ENCODE measurements around the gene MXI1. TPM values are rescaled to one million over a fixed set of nuclear protein-coding genes. Genes with fewer than 3 reads are reported as not detected.

The MXI1 gene
- total and polyA plus RNA-seq, 2 donors (not counting 1 experiment from before 2014, with no cell fraction given), result 12.0 to 32.4 TPM

DNA sequence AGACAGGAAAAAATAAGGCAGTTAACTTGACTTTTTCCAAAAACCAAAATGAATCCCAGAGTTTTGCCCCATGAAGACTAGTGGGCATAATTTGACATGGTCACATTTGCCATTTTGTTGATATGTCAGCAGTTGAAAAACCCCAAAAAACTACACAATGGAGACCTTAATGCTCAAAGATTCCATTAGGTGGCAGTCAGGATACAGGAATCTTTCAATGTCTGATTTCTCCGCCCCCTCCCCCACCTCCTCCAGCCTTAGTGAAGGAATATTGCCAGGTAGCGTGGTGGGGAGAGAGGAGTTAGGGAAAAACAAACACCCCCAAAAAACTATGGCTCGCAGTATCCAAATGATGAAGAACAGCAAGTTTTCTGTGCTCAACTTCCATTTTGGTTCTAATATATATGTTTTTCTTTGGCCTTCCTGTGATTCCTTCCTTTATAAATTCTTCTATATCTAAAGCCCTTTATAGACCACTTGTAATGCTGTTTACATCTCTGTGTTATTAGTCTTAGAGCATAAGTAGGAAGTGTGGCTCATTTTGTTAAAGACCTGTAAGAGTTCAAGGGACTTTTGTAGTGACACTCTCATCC is 104.0 kb downstream of the MXI1 start:
- Histone ChIP-seq H3K79me2 (ENCODE audit: control insufficient read depth, insufficient read depth, low read length) (no peaks in the 10 kb centered on the region), H3K36me3 (replicated peaks in 1 of 2; ENCODE audit: control extremely low read depth in 1 of 2, control insufficient read depth in 1 of 2, extremely low read depth in 1 of 2, insufficient read depth in 2 of 2, low read length in 1 of 2) (no peaks in the 10 kb centered on the region), H3K4me1 (ENCODE audit: control insufficient read depth in 2 of 2, insufficient read depth in 2 of 2, low read length in 2 of 2) (peaks cover 3% of the 10 kb centered on the region in 2 donors), H3K27me3 (replicated peaks in 1 of 4; ENCODE audit: control extremely low read depth in 1 of 4, control insufficient read depth in 3 of 4, insufficient read depth in 4 of 4, low read length in 3 of 4) (no peaks in the 10 kb centered on the region), H3K4me3 (ENCODE audit: control extremely low read depth in 1 of 5, extremely low read depth in 1 of 5, insufficient read depth in 1 of 5, low read depth in 2 of 5, low read length in 4 of 5) (no peak overlapping the region), H3K4me2 (replicated peaks; ENCODE audit: low read depth, low read length, poor library complexity, severe bottlenecking) (no peak overlapping the region), H3K9me3 (ENCODE audit: control extremely low read depth in 1 of 3, control insufficient read depth in 2 of 3, insufficient read depth in 1 of 3, low read length in 2 of 3) (no peaks in the 10 kb centered on the region), H2AFZ (ENCODE audit: insufficient read depth, low read depth, low read length, poor library complexity, severe bottlenecking) (no peak overlapping the region), H4K20me1 (ENCODE audit: control insufficient read depth, insufficient read depth, low read length, poor library complexity, severe bottlenecking) (no peaks in the 10 kb centered on the region), H3K27ac (ENCODE audit: low read length in 2 of 2) (no peak overlapping the region), H3K9ac (ENCODE audit: low read length) (no peak overlapping the region)
- Mint-ChIP-seq H3K4me3 (no peak overlapping the region), H3K27me3 (peaks cover 4% of the 10 kb centered on the region), H3K4me1 (peaks cover 8% of the 10 kb centered on the region), H3K27ac (no peak overlapping the region), H3K9me3 (ENCODE audit: insufficient read depth) (no peaks in the 10 kb centered on the region)
- intact Hi-C loops (cut with micrococcal nuclease), result loop anchor here (1.0 kb wide), 5 partner anchors 44 to 289 kb away; partner anchors contain the start of gene SMC3
- no CpG with 5 or more reads among the region's 3 CpGs for WGBS (ENCODE audit: insufficient coverage)
- DNase-seq (peak; percentile 73), ATAC-seq (ENCODE audit: low read depth) (peak; percentile 78)
- TF ChIP-seq, protein P1, sequence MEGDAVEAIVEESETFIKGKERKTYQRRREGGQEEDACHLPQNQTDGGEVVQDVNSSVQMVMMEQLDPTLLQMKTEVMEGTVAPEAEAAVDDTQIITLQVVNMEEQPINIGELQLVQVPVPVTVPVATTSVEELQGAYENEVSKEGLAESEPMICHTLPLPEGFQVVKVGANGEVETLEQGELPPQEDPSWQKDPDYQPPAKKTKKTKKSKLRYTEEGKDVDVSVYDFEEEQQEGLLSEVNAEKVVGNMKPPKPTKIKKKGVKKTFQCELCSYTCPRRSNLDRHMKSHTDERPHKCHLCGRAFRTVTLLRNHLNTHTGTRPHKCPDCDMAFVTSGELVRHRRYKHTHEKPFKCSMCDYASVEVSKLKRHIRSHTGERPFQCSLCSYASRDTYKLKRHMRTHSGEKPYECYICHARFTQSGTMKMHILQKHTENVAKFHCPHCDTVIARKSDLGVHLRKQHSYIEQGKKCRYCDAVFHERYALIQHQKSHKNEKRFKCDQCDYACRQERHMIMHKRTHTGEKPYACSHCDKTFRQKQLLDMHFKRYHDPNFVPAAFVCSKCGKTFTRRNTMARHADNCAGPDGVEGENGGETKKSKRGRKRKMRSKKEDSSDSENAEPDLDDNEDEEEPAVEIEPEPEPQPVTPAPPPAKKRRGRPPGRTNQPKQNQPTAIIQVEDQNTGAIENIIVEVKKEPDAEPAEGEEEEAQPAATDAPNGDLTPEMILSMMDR (IDR thresholded peaks at IDR 0.05), result peak; percentile 76
- no peak for TF ChIP-seq EZH2 (IDR thresholded peaks at IDR 0.05; ENCODE audit: borderline replicate concordance, insufficient read depth, low read depth, low read length, poor library complexity, severe bottlenecking)
- POLR2A ChIA-PET, result no interaction called here
- CTCF ChIA-PET, result interaction anchor here (0.8 to 8.0 kb wide), 18 partner anchors 13 to 300 kb away, joined by 3 to 143 read pairs (median 4); no protein-coding TSS in a partner anchor

DNA sequence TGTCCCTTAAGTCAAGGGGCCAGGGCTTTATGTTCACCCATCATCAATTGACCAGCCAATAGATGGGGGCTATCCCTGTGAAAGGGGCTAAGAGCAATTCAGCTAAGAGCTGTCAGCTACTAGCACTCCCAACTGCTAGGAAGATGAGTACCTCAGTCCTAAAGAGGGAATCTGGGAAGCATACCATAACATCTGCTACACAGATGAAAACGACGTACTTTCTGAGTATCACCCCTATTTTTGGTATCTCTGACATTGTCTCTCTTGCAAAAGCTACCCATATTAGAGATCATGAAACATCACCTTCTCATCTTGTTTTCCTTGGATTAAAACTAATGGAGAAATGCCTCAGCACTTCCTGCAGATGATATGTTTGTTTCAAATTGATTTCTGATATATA is 104.8 kb downstream of the MXI1 start:
- Histone ChIP-seq H3K9me3 (ENCODE audit: control extremely low read depth in 1 of 3, control insufficient read depth in 2 of 3, insufficient read depth in 1 of 3, low read length in 2 of 3) (no peaks in the 10 kb centered on the region), H4K20me1 (ENCODE audit: control insufficient read depth, insufficient read depth, low read length, poor library complexity, severe bottlenecking) (no peaks in the 10 kb centered on the region), H3K4me1 (ENCODE audit: control insufficient read depth in 2 of 2, insufficient read depth in 2 of 2, low read length in 2 of 2) (peaks cover 3% of the 10 kb centered on the region in 2 donors), H3K27ac (ENCODE audit: low read length in 2 of 2) (no peak overlapping the region), H3K9ac (ENCODE audit: low read length) (no peak overlapping the region), H3K36me3 (replicated peaks in 1 of 2; ENCODE audit: control extremely low read depth in 1 of 2, control insufficient read depth in 1 of 2, extremely low read depth in 1 of 2, insufficient read depth in 2 of 2, low read length in 1 of 2) (no peaks in the 10 kb centered on the region), H3K4me3 (ENCODE audit: control extremely low read depth in 1 of 5, extremely low read depth in 1 of 5, insufficient read depth in 1 of 5, low read depth in 2 of 5, low read length in 4 of 5) (no peak overlapping the region), H3K27me3 (replicated peaks in 1 of 4; ENCODE audit: control extremely low read depth in 1 of 4, control insufficient read depth in 3 of 4, insufficient read depth in 4 of 4, low read length in 3 of 4) (no peaks in the 10 kb centered on the region), H2AFZ (ENCODE audit: insufficient read depth, low read depth, low read length, poor library complexity, severe bottlenecking) (no peak overlapping the region), H3K79me2 (ENCODE audit: control insufficient read depth, insufficient read depth, low read length) (no peaks in the 10 kb centered on the region), H3K4me2 (replicated peaks; ENCODE audit: low read depth, low read length, poor library complexity, severe bottlenecking) (no peak overlapping the region)
- DNase-seq (no peak), ATAC-seq (ENCODE audit: low read depth) (no peak)
- ChIA-PET CTCF (interaction anchor here (0.6 to 3.7 kb wide), 19 partner anchors 8 to 299 kb away, joined by 3 to 43 read pairs (median 4); no protein-coding TSS in a partner anchor), POLR2A (no interaction called here)
- TF ChIP-seq EZH2 (IDR thresholded peaks at IDR 0.05; ENCODE audit: borderline replicate concordance, insufficient read depth, low read depth, low read length, poor library complexity, severe bottlenecking), result no peak
- TF ChIP-seq, protein P1 (IDR thresholded peaks at IDR 0.05), result no peak
- peaks cover 8% of the 10 kb centered on the region for H3K4me1 Mint-ChIP-seq
- no peak overlapping the region for H3K4me3 Mint-ChIP-seq
- peaks cover 4% of the 10 kb centered on the region for H3K27me3 Mint-ChIP-seq
- H3K27ac Mint-ChIP-seq, result no peak overlapping the region
- no peaks in the 10 kb centered on the region for H3K9me3 Mint-ChIP-seq (ENCODE audit: insufficient read depth)
- no CpG with 5 or more reads among the region's 2 CpGs for WGBS (ENCODE audit: insufficient coverage)
- intact Hi-C loops (cut with micrococcal nuclease), result no loop called here
